GM21737 (cell line): Measurements from ENCODE around the gene DTWD2.

Experiments used
- ATAC-seq: cut with Tn5 transposase; IDR thresholded peaks from one replicate; pipeline ENCODE4 v1.9.1; 2021; ENCODE audit warnings: mild to moderate bottlenecking, moderate library complexity; ENCODE audit not compliant: unreplicated experiment

Gene DTWD2

DNA sequence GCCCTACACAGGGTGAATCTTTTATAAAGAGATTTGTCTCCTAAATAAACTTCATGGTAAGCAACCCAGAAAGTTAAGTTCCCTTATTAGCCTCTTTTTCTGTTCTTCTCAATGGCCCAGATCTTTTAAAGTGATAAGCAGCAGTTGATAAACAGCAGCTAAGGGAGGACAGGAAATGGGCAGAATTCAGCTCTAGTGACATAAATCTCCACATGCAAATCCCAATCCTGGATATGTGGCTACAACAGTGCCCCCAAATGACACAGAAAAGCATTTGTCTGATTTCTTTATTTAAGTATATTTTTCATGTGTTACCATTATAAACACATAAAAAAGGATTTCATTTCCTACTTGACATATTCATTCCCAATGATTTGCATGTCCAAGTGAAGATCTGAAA is 199.0 kb downstream of the DTWD2 start:
- ATAC-seq: no peak

DNA sequence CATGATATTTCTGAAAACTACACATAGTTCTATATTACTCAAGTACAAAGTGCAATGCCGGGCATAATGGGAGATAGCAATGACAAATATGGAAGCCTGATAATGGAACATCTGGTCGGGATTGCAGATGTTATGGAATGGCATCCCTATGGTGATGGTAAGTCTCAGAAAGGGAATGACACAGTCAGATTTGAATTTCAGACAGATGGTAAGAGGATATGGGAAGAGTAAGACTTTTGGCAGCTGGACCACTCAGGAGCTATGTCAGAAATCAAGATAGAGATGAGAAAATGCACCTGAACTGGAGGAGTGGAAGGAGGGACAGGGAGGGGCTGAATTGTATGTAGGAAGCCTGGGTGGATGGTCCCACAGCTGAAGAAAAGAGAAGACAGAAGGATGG is 200.0 kb downstream of the DTWD2 start:
- no peak for ATAC-seq
